ENCODE results near the gene KREMEN1.

Gene KREMEN1

DNA sequence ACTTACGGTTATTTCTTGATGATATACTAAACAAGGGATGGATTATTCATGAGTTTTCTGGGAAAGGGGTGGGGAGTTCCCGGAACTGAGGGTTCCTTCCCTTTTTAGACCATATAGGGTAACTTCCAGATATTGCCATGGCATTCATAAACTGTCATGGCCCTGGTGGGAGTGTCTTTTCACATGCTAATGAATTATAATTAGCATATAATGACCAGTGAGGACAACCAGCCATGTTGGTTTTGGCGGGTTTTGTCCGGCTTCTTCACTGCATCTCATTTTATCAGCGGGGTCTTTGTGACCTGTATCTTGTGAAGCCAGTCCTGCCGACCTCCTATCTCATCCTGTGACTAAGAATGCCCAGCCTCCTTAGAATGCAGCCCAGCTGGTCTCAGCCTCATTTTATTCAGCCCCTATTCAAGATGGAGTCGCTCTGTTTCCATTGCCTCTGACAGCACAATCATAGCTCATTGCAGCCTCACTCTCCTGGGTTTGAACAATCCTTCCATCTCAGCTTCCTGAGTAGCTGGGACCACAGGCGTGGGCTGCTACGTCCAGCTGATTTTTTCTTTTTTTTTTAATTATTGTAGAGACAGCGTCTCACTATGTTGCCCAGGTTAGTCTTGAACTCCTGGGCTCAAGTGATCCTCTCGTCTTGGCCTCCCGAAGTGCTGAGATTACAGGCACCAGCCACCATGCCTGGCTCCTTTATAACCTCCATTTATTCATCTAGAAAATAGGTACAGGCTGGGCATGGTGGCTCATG, 80.3 kb downstream of the KREMEN1 start:
- FAIRE-seq = no peak

DNA sequence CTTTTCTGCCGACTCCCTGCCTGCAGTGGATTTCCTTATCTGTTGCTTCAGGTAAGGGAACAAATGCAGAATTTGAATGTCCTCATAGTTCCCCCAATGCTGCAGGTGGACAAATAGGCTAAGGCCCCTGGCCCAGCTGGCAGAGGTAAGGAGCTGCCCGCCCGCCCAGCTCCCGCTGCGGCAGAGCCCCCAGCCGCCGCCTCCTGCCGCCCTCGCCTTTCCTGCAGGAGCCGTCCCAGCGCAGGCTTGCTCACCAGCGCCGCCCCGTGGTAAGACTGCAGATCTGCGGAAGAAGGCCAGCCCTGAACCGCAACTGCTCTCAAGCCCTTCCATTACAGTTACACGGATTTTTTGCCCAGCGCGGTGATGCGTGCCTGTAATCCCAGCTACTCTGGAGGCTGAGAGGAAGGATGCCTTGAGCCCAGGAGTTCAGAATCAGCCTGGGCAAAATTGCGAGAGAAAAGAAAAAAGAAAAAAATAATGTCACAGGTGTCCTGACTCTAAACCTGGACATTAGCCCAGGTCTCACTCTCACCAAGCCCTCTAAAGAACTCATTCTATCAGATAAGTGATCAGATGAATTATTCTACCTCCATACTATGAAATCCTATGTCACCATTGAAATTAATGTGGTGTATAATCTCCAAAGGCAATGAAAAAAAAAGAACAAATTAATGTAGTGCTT, 81.7 kb downstream of the KREMEN1 start:
- no peak for FAIRE-seq

DNA sequence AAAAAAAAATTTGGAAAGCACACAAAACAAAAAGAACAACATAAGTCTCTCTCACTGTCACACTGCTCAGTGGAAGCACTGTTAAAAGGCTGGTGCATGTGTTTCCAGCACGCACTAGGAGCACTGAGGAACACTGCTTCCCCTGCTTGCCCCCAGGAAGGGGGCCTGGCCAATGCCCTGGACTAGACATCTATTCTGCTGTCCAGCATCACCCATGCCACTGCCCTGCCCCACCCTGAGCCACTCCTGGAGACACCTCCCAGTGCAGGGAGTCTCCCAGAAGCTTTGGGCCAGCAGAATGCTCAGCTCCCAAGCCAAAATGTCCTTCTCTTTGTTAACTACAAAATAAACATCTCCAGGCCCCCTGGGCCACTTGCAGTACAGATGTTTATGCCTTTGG, 83.1 kb downstream of the KREMEN1 start:
- FAIRE-seq = no peak

DNA sequence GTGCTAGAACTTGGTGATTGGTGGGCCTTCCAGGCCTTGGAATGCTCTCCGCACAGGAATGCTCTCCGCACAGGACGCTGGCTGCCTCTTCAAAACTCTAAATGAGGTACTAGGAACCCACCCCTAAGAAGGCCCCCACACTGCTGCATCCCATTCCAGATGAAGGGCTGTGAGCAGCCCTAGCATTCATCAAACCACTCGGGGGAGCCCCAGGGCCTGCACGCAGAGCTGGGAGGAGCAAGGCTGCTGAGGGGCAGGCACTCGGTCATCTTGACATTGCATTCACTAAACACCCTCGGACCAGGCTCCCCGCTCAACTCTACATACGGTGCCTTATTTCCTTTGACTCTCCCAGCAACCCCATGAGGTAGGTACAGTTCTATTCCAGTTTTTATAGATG, 83.7 kb downstream of the KREMEN1 start:
- FAIRE-seq = no peak

DNA sequence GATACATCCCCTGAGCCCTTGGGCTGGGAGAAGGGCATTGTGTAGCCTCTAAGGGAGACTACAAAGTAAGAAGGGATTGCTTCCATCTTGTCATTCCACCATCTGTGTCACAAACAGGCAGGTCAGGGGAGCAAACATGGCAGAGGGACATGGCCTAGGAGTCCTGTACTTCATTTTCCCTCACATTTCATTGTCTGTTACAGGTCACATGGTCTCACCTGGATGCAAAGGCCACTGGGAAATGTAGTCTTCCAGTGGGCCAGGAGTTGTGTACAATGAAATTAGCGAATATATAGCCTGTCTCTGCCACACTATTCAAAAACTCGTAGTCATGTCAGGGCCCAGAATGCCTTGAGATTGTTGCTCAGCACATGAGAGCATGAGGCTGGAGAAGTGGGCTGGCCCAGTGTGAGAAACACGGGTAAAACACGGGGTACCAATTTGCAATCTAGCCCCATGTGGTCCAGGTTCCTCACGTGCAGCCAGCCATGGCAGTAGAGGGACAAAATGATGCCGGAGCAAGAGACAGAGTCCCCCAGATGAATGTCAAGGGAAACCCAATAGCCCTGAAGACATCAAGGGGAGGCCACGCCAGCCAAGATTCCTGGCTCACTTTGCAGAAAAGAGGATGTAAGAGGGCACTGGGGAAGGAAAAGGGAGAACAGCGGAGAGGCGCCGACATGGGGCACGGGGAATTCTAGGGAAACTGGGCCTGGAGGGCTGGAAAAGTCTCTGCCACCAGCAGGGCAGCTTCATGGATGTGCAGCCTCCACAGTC, 85.1 kb downstream of the KREMEN1 start:
- FAIRE-seq = no peak

DNA sequence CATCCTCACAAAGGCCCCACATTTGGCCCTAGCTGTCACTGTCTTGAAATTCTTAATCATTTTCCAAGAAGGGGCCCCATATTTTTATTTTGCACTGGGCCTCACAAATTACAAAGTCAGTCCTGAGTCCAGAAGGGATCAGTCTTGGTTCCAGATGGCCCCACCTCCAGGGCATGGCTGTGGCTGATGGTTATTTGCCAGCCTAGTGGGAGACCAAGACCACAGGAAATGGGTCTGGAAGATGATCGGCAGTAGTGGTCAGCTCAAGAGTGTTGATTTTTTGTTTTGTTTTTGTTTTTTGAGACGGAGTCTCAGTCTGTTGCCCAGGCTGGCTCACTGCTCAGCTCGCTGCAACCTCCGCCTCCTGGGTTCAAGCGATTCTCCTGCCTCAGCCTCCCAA, 85.7 kb downstream of the KREMEN1 start:
- FAIRE-seq = no peak

DNA sequence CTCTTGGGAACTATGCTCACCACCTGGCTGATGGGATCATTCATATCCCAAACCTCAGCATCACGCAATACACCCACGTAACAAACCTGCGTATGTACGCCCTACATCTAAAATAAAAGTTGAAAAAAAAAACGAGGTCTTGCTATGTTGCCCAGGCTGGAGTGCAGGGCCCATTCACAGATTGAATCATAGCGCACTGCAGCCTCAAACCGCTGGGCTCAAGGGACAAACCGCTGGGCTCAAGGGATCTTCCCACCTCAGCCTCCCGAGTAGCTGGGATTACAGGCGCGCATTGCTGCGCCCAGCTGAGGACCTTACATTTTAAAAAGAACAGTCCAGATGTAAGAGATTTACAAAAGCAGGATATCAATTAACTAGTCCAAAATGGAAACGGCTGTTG, 91.0 kb downstream of the KREMEN1 start:
- FAIRE-seq = no peak

DNA sequence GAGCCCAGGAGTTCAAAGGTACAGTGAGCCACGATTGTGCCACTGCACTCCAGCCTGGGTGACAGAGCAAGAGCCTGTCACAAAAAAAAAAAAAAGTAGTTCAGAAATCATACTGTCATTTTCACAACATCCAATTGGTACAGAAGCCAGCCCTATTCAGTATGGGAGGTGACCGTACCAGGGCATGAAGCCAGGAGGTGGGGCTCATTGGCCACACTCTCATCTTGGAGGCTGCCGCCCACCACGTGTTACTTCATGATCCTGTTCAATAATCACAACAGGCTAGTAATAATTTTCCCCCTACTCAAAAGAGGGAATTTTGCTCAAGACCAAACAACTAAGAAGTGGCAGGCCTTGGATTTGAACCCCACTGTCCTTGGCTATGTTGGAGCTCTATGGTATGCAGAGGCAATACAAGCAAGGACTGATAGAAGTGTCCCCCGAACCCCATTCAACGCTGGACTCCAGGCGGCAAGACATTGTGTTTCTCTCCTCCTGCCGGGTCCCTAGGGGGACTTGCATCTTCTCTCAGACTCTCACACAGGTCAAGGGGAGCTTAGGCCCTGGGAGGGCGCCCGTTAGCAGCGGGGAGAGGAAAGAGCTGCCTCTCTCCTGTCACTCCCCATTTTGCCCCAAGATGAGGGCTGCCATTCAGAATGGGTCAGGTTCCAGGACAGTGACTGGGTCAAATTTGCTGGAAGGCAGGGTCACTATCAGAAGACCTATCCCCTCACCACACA, 92.7 kb downstream of the KREMEN1 start:
- no peak for FAIRE-seq

DNA sequence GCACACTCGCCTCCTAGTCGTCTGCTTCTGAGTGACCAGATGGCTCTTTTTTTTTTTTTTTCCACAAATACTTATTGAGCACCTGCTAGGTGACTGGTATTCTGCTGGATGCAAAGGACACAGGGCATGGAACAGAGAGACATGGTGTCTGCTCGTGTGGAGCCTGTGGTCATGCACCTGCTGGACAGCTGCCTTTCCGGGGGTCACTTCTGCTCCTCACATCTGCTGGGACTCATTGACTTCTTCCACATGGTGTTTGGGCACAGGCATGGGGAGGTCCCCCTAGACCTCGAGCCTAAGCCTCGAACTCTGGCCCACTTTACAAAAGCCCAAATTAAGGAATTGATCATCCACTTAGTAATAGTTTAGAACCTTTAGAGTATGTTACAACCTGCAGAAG, 93.3 kb downstream of the KREMEN1 start:
- FAIRE-seq = no peak

DNA sequence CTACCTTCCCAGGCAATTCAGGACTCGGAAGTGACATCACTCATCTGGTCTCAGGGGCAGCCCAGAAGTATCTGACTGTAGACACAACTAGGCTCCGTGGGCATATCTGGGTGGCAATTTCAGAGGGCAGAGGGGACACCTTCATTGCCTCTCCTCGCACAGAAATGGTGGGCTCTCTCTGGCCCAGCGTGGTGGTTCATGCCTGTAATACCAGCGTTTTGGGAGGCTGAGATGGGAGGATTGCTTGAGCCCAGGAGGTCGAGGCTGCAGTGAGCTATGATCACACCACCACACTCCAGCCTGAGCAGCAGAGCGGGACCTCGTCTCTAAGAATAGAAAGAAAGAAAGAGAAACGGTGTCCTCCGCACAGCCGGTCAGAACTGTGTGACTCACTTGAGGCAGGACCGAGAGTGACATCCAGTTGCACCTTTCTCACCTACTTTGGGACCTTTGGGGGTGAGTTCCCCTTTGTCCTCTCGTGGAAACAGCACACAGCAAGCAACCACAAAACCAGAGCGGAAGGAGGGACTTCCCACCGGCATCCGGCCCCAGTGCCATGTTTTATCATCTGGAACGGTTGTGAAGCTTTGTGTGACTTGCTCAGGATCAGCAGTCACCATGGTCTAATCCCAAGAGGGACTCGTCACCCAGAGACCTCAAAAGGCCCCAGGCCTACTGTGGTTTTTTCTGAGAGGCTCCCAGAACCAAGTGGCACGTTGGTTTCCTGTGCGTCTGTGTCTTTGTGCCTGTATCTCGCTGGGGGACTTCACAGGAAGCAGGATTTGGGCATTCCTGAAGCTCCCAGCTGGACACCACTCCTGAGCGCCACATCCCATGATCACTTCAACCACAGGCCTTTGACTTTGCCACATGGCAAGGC, 94.4 kb downstream of the KREMEN1 start:
- no peak for FAIRE-seq

DNA sequence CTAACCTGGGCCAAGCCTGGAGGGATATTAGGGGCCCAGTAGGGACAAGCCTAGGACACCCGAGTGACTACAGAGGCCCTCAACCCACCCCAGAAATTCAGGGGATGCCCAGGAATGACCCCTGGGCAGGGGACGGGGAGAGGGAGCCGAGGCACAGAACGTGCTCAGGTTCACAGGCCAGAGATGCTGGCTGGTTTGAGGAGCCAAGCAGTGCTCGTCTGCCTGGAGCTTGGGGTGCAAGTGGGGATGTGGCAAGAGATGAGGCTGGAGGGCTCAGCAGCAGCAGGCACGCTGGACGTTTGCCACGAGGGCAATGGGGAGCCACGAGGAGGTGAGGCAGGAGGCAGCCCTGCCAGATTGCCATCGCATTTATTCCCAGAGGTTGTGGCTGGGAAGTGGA, 98.9 kb downstream of the KREMEN1 start:
- FAIRE-seq = no peak

DNA sequence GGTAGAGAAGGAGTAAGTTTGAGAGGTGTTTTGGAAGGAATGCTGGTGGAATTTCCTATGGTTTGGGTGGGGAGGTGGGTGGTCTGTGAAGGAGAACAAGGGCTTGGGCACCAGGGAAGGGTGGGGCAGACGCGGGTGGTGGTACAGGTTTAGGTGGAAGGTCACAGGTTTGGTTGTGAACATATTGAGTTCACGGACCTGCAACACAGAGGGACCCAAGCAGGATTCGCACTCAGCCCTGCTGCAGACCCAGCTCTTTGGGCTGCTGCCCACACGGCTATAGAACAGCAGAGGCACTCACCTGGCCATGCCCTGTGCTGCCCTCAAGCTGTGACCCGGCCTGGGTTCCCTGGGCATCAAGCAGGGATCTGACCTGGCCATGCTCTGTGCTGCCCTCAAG, 99.4 kb downstream of the KREMEN1 start:
- no peak for FAIRE-seq

DNA sequence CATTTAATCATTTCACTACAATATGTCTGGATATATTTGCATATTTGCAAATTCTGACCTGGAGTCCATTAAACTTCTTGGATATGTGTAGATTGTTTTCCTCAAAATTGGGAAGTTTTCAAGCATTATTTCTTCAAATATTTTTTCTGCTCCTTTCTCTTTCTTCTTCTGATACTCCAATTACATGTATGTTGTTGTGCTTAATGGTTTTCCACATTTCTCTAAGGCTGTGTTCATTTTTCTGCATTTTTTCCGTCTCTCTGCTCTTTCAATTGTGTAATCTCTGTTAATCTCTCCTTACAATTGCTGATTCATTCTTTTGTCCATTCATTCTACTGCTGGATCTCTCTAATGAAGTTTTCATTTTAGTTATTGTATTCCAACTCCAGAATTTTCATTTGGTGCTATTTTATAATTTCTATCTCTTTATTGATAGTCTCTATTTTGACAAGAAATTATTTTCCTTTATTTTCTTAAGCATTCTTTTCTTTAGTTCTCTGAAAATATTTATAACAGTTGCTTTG, 102.5 kb downstream of the KREMEN1 start:
- no peak for FAIRE-seq

DNA sequence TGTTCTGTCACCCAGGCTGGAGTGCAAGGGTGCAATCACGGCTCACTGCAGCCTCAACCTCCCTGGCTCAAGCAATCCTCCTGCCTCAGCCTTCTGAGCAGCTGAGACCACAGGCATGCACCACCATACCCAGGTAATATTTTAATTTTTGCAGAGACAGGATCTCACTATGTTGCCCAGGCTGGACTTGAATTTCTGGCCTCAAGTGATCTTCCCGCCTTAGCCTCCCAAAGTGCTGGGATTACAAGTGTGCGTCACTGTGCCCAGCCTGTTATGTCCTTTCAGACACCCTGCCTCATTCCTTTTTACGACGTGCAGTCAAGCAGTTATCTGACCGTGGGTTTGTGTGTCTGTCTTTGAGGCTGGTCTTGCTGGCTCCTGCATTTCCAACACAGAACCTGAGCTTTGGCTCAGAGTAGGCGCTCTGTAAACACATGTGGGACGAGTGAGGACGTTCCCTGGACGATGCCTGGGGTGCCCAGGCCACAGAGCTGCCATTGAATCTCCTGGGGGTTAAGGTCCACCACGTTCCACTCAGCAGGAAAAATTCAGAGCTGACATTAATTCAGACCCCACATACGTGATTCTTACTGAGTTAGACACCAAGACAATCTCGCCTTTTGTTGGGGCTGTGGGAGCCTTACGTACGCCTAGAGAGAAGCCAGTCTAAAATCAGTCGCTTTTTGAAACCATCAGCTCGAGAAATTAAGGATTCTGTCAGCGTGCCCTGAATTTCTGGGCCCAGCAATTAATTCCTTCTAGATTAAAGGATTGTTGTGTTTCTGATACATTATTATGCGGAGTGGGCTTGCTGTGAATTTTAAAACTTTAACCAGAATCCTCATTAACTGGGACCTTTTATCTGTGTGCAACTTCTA, 111.4 kb downstream of the KREMEN1 start:
- FAIRE-seq = no peak

DNA sequence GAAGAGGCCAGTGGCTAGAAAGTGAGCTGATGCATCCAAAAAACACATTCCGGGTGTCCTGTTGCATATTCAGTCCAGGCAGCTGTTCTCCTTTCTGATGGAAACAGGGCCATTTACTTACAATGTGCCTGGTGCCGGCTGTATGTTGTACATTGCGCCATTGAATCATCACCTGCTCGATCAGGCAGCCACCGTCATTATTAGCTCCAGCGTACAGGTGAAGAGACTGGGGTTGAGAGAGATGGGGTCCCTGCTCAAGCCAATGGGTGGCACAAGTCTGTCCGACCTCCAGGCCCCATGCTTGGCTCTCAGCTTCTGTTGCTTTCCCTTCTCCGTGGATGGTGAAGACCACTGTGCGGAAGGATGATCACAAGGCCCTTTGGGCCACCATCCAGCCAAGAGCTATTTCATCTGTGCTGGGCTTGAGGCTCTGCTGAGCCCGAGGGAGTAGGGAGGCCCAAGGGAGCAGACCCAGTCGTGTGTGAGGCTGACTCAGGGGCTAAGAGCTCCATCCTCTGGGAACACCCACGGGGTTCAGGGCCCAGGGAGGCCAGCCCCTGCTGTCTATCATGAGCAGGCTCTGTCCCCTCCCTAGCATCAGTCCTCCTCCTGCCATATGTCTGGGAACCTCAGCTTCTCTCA, 112.1 kb downstream of the KREMEN1 start:
- no peak for FAIRE-seq

DNA sequence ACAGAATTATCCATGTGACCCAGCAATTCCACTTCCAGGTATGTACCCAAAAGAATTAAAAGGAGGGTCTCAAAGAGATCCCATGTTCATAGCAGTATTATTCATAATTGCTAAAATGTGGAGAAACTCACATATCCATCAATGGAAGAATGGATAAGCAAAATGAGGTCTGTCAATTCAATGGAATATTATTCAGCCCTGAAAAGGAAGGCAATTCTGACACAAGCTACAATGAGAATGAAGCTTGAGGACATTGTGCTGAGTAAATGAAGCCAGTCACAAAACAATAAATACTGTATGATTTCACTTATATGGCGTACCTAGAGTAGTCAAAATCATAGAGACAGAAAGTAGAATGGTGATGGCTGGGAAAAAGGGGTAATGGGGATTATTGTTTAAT, 113.5 kb downstream of the KREMEN1 start:
- FAIRE-seq = no peak

DNA sequence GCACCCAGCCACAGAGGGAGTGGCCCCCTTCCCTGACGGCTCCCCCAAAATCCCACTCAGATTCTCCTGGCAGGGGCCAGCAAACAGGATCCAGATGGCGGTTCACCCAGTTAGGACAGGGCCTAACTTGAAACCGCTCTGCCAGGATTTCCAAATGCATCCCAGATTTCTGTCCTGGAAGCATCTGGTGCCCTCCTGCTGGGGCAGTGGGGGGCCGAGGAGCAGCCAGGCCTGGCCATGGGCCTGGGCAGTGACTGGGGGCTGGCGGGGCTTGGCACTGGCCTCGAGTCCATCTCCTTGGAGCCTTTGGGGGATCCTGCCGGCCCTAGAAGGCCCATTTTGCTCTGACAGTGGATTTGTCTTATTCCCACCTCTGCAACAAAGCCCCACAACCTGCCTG, 115.0 kb downstream of the KREMEN1 start:
- no peak for FAIRE-seq

DNA sequence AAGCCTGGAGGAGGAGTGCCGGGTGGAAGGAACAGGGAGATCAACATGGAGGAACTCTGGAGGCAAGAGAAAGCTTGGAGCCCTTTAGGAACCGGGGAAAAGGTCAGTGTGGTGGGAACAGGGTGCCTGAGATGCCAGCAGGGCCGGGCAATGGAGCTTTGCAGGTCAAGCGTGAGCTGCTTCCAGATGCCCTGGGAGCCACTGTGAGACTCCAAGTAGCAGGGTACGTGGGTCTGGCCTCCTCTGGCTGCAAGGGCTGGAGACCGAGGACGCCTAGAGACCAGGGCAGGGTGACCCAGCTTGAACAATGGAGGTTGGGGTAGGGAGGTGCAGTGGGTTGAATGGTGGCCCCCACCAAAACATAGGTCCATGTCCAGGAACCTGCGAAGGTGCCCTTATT, 117.2 kb downstream of the KREMEN1 start:
- FAIRE-seq = no peak

DNA sequence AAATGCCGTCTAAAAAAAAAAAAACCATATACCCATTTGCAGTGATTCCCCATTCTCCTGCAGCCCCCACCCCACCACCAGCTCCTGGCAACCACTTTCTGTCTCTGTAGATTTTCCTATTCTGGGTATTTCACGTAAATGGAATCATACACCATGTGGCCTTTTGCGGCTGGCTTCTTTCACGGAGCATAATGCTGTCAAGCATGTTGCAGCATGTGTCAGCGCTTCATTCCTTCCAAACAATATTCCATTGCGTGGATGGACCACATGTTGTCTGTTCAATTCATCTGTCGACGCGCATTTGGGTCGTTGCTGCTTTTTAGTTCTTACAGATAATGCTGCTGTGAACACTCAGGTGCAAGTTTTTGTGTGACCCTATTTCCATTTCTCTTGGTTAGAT, 118.1 kb downstream of the KREMEN1 start:
- no peak for FAIRE-seq

DNA sequence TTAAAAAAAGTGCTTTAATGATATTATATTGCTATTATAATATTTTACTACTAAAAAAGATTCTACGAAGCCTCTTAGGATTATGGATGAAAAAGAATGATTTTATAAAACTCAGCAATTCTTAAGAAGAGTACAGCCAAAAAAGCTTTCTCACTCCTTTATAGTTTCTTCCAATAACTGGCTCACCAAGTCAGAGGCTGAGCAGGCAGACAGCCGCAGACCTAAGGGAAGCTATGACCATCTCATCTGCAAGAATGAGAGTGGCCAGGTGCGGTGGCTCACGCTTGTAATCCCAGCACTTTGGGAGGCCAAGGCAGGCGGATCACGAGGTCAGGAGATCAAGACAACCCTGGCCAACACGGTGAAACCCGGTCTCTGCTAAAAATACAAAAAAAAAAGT, 120.2 kb downstream of the KREMEN1 start:
- no peak for FAIRE-seq
